GM21528 (cell line): Measurements from ENCODE around the gene KSR2.
"Not testable (repeated sequence)": the region's sequence is repeated elsewhere in the genome, so short reads cannot be mapped to it uniquely, and the experiment has no call there.

ENCODE experiments used
- ATAC-seq: cut with Tn5 transposase; IDR thresholded peaks from one replicate; pipeline ENCODE4 v1.9.1; 2021; ENCODE audit warnings: mild to moderate bottlenecking, moderate library complexity; ENCODE audit not compliant: unreplicated experiment, low FRiP score

KSR2 gene

DNA sequence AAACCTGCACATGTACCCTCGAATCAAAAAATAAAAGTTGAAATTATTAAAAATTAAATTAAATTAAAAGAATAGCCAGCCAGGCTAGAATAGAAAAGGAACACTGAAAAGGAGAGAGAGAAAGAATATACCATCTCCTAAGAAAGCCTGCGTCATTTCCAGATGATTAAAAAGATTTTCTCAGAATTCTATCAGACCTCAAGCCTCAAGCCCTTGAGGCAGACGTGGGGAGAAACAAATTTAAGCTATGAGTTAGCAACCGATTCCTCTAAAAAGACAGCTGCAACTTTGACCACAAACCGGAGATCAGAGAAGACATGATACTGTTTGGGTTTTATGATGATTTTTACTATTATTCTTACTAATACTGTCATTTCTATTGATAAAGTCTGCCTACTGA is 138.3 kb downstream of the KSR2 start:
- no peak for ATAC-seq

DNA sequence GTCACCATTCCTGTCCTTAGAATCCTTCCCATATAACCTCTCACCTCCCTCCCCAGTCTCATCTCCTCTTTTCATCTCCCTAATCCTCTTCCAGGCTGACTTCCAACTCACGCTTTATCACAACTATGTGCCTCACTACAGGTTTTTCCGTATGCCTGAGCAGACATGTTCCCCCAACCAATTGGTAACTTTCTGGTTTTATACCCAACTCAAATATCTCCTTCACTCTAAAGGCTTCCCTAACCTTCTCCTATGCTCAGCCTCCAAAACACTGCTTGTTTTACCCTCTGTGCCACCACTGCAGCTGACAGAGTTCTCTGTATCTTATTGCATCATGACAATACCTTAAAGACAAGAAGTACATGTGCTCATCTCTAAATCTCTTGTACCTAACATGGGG is 139.7 kb downstream of the KSR2 start:
- no peak for ATAC-seq

DNA sequence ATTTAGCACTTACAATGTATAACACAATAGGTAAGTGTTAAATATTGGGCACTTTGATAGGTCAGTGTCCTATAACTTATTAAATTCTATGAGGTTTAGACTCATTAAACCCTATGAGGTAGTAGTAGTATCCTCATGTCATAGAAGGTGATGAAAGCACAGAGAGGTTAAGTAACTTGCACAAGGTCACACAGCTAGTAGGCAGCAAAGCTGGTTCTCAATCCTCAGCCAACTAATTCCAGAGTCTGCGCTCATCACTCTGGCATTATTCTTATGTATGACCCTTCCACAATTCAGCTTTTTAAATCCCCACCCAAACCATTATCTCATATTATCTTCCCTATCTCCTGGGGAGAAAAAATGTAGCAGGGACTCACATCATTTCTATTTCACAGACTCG is 141.1 kb downstream of the KSR2 start:
- no peak for ATAC-seq

DNA sequence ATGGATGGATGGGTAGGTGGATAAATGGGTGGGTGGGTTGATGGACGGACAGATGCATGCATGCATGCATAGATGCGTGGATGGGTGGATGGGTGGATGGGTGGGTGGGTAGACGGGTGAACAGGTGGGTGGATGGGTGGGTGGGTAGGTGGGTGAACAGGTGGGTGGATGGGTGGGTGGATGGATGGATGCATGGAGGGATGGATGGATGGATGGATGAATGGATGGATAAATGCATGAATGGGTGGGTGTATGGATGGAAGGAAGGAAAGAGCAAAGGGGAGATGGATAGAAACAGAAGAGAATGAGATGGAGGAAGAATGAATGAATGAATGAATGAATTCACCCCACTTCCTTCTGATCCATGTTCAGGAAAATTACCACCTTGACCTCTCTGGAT is 143.0 kb downstream of the KSR2 start:
- ATAC-seq: no peak

DNA sequence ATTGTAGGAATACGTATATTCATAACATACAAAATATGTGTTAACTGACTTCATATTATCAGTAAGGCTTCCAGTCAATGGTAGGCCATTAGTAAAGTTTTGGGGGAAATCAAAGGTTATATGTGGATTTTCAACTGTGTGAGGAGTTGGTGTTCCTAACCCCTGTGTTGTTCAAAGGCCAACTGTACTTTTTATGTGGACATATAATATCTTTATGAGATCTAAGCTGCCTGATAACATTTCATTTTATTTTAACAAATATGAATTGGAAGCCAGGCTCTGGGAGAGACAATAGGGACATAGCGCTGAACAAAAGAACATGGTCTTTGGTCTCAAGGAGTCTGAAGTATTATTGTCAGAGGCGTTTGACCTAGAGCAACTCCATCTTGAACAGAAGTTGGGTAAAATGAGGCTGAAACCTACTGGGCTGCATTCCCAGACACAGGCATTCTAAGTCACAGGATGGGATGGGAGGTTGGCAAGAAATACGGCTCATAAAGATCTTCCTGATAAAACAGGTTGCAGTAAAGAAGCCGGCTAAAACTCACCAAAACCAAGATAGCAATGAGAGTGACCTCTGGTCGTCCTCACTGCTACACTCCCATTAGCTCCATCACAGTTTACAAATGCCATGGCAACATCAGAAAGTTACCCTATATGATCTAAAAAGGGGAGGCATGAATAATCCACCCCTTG is 147.2 kb downstream of the KSR2 start:
- no peak for ATAC-seq

DNA sequence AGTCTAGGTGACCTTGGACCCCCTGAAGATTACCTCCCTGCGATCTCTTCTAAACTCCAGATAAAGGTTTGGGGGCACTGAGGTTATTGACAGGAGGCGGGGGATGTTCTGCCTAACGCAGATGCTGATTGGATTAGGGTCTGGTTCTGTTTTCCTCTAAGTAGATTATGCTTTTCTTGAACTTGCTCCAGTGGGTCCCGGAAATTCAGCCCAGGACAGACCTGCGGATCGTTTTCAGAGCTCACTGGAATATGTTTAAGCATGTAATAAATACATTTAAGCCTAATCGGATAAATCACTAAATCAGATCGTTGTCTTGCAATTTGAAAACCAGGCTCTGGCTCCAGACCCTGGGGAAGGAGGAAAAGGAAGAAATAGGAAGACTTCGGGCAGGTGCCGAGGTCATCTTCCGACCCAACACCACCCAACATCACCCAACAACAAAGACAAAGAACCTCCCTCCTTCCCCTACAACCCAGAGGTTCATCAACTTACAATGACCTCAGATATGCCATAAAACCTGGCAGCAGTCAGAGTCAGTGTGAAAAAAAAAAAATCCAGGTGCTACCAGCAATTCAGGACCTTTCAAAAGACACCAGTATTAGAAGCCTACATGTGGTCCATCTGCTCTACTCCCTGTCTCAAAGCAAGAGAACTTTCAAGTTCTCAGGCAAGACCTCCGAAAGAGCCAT is 148.4 kb downstream of the KSR2 start:
- no peak for ATAC-seq

DNA sequence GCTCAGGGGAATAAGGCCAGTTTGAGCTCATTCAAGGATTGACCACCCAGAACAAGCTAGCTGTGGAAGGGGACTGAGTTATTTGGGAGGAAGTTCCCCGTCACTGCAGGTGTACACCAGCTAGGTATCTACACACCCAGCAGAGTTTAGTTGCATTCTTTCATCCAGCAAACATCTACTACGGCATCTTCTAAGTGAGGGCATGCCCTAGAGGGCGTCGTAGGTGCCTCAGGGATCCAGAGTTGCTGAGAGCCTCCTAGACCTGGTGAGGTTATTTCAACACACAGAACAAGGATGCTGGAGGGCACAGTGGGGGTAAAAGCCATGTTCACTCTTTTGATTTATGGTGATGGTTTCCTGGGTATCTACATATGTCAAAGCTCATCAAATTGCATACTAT is 149.6 kb downstream of the KSR2 start:
- ATAC-seq: no peak

DNA sequence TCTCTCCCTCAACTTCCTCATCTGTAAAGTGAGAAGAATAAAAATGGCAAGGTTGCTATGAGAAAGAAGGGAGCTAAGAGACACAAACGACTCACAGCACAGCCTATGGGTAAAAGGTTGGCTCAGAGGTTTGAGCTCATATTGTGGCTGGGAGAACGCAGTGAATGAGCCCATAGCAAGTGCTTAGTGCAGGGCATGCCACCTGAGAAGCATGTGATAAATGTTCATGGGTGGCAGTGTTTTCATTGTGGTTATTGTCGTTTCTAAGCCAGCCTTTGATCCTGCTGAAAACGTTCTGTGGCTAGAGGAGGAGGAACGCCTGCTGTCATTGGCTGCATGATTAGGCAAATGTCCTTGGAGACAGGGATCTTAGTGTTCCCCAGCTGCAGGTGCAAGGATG is 150.4 kb downstream of the KSR2 start:
- no peak for ATAC-seq

DNA sequence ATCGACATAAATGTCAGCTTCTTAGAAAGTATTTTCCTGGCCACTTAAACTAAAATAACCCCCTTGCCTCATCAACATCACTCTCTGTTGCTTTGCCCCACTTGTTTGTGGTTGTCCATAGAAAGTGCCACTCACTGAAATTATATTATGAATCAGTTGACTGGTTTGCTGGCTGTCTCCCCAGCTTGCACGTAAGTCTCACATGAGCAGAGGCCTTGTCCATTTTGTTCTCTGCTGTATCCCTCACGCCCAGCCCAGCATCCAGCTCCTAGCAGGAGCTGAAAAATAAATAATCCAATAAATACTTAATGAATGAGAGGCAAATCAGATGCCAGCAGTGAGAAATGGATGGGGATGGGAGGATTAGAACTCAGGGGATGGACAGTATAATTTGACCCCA is 159.3 kb downstream of the KSR2 start:
- no peak for ATAC-seq

DNA sequence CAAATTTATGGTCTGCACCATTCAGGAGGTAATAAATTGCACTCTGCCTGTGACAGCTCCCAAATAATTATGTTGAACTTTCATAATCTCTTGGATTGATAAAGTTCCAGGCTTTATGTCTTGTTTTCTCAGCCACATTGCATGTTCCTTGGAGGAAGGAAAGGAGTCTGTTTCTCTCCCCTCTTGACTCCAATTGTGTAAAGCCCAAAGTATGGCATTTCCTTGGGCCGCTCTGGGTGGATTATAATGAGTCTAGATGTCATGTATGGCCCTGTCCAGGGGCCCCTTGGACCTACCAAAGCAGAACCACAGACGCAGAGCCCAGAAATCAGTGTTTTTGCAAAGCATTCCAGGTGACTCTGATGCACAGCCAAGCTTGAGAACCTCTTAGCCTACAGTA is 160.8 kb downstream of the KSR2 start:
- no peak for ATAC-seq

DNA sequence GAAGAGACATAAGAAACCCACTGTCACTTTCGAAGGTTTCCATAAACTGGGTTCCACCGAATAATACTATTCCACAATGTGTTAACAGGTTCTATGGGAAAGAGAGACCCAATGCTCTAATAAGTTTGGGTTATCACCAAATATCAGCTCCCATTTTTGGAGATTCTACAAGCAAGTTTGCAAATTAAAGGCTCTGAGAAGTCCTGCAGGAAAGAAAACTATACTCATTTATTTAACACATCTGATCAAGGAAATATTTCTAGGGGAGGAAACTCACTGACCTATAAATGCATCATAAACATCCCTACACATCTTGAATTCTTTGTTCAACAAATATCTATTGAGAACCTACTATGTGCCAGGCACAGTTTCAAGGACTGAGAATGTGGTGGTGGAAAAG is 161.4 kb downstream of the KSR2 start:
- no peak for ATAC-seq

DNA sequence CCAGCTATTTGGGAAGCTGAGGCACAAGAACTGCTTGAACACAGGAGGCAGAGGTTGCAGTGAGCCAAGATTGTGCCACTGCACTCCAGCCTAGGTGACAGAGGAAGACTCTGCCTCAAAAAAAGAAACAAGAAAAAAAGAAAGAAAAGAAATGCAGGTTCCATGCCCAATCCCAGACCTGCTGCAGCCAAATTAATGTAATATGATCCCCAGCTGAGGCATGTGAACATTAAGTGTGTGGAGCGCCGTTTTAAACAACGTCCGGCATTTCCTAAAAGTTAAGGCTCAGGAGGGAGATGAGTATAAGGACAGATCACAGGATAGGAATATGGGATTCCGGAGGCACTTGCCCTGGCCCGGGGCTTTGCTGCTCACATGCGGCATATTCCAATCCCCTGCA is 162.9 kb downstream of the KSR2 start:
- ATAC-seq: no peak

DNA sequence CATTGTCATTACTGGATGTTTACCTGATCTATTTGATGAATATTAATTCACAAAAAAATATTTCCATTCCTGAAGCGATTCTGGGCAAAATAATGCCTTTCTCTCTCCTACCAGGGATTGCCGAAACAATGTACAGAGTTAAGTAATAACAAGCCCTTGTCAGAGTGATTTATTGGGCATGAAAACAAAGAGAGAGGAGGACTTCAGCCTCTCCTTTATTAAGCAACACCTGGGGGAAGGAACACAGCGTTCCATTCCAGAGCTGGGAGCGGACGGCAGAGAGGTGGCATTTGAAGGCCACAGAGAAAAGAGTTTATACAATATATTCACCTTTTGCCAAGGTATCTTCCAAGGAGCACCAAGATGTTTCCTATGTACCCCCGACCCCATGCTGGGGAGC is 165.8 kb downstream of the KSR2 start:
- no peak for ATAC-seq

DNA sequence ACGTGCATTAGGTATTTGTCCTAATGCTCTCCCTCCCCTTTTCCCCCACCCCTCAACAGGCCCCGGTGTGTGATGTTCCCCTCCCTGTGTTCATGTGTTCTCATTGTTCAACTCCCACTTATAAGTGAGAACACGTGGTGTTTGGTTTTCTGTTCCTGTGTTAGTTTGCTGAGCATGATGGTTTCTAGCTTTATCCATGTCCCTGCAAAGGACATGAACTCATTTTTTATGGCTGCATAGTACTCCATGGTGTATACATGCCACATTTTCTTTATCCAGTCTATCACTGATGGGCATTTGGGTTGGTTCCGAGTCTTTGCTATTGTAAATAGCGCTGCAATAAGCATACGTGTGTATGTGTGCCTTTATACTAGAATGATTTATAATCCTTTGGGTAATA is 168.1 kb downstream of the KSR2 start:
- not testable (repeated sequence) for ATAC-seq

DNA sequence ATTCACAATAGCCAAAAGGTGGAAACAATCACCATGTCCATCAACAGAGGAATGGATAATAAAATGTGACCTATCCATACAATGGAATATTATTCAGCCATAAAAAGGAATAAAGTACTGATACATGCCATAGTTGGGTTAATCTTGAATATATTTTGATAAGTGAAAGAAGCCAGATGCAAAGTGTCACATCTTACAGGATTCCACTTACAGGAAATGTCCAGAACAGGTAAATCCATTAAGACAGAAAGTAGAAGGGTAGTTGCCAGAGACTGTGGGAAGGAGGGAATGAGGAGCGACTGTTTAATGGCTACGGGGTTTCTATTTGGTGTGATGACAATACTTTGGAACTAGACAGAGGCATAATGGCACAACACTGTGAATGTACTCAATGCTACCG is 171.6 kb downstream of the KSR2 start:
- no peak for ATAC-seq

DNA sequence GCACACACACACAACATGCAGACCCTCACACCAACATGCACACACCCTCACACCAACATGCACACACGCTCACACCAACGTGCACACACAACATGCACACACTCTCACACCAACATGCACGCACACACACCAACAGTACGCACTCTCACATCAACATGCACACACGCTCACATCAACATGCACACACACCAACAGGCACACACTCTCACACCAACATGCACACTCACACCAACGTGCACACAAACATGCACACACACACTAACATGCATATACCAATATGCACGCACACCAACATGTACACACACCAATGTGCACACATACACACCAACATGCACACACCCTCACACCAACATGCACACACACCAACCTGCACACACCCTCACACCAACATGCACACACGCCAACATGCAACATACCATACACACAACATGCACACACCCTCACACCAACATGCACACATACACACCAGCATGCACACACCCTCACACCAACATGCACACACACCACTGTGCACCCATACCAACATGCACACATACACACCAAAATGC is 175.8 kb downstream of the KSR2 start:
- no peak for ATAC-seq

DNA sequence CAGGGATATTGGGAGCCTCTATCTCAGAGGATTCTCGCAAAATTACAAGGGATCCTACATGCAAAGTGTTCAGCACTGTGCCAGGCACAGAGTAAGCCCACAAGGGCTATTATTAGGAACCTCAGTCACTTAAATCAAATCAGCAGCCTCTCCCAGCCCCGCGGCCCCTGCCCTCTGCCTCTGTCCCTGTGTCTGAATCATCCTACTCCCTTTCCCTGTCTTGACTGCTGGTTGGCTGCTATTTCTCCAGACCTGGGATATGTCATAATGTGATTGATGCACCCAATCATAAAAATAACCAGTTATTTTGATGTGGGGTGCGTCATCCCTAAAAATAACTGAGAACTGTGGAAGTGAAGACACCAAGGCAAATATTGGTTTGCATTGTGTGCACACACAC is 176.3 kb downstream of the KSR2 start:
- ATAC-seq: no peak

DNA sequence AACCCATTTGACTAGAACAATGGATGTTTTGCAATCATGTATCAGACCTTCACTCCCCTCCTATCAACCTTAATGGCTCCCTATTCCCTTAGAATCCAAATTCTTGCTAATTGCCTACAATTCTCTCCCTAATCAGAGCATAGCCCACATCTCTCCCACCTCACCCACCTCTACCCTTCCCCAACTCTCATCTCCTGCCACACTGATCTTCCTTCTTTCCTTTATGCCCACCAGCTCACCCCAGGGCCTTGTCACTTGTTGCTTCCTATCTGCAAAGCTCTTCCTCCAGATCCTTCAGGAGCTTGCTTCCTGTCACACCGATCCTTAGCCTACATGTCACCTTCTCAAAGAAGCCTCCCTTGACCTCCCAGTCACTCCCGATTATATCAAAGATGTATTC is 177.8 kb downstream of the KSR2 start:
- ATAC-seq: no peak

DNA sequence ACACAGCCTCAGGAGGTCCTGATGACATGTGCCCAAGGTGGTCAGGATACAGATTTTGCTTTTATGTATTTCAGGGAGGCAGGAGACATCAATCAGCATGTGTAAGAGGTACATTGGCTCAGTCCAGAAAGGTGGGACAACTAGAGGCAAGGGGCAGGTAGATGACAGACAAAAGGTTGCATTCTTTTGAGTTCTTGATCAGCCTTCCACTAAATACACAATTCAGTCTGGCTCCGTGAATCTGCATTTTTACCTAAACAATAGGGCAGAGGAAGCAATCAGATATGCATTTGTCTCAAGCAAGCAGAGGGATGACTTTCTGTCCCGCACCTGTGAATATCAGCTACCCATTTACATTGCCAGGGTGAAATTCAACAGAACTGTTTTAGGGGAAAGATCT is 178.6 kb downstream of the KSR2 start:
- ATAC-seq: no peak

DNA sequence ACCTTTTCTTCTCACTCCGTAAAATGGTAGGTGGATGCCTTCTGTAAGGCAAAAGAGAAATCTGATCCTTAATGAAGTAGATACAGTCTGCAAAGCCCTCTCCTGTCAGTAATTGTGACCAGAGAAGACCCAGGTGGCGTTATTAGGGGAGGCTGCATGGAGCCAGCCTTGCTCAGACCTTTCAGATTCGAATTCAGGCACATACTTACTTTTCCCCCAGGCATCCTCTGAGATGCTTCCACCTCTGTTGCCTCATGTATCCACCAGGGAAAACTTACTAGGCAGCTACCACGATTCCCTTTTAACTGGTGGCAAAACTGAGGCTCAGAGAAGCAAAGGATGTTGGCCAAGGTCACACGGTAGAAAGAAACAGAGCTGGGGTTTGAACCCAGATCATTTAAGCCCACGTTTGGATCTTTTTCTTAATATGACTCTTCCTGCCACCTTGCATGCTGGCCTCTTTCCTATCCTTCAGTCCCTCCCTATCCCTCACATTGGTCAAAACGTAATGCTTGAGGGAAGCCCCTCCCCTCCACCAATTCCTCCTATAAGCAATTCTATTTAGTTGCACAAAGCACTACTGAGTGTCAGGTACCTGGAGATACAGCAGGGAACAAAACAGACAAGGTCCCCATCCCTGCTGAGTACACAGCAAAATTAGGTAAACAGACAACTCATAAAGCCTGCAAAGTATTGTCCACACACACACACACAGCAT is 179.4 kb downstream of the KSR2 start:
- no peak for ATAC-seq

DNA sequence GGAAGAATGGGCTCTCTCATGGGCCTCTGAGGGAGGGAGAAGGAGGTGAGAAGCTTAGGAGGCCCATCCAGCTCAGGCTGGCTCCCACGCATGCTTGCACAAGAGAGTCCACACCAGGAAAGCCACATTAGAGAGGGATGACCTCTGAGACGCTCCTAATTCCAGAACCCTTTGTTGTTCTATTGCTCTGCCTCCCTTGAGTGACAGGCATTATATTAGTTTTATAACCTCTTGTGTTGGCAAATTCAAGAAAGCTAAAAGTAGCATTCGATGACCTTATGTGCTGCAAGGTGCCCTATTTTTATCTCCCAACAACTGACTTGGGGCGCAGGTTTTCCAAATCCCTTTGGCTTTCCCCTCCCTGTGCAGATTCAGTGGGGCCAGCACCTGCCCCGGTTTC is 190.1 kb downstream of the KSR2 start:
- no peak for ATAC-seq
